Stimulated activated CD8-positive, alpha-beta memory T cell treated with anti-CD3 and anti-CD28 coated beads, Interleukin-15, amount 100 ng/mL, for 48 hours (primary cell): ENCODE data around the gene PTGIR.

Source experiments
- DNase-seq, 2 donors: peaks; one replicate each; pipeline ENCODE4 v3.0.0-alpha.2; 2020; ENCODE audit warnings: low read depth in 2 of 2

PTGIR gene

DNA sequence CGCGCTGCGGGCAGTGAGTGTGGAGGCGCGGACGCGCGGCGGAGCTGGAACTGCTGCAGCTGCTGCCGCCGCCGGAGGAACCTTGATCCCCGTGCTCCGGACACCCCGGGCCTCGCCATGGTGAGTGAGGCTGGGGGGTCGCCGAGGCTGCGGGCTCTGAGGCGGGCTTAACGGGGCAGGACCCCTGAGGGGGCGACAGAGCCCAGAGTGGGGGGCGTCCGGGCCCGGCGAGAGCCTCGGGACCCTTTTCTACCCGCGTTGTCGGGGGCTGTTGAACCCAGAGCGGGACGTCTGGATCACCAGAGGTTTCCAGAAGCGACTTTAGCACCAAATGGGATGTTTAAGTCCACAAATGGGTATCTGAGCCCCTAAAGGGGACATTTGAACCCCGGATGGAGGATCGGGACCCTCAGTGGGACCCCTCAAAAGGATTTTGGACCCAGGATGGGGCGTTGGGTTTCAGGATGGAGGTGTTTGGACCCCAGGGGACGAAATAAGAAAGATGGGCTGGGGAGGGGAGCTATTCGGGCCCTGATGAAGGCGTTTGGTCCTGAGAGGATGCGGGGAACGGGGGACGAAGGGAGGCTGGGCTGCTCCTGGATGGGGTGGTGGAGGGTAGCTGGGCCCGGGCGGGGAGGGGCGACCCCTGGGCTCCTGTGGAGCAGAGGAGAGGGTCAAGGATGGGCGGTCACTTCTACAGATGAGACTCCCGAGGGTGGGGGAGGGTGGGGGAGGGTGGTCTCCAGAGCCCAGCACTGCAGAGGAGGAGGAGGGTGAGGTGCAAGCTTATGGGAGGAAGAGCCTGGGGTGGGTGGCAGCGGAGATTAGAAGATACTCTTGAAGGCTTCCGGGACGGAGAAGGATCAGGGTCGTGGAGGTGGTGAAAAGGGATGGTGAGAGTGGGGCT lies 23.3 kb downstream of the PTGIR start, which contains the start of gene CALM3:
TSS of gene CALM3 (plus strand) at position 13 of the 907 bp plus-strand sequence. CDS start at position 118, 105 bp downstream.
- no peak for DNase-seq

DNA sequence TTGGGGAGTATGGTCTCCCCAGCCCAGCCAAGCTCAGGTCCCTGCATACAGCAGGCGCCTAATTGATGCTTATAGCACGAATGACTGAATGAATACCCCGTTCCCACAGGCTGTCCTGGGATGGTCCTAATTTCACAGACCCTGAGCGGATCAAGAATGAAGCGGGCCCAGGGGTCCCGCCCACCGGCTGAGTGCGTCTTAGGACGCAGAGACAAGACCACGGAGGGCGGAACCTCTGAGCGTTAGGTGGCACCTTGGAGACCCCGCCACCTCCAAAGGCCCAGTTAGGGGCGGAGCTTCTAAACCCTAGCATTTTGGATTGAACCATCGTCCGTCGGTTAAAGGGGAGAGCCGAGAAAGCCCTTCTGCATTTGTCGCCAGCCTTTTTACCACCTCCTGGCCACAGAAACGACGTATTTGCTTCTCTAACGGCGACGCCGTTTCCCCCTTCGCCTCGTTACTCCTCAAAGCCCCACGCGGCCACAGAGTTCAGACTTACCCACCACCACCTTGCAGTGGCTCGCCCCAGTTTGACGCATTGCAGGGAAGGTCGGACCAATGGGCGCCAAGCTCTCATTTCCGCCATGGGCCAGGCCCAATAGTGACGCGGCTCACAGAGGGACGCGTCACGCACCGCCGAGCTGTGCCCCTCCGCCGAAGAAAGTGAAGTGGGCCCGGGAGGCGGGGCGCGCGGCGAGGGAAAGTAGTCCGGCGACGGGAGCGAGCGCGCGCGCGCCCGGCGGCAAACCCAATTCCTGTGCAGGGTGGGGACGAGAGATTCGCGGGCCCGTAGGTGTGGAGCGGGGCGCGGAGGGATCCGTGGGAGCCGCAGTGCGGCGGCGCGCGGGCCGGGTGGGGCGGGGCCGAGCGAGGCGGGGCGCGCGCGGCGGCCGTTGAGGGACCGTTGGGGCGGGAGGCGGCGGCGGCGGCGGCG lies 24.2 kb downstream of the PTGIR start:
- peak; percentile 91 to 93 for DNase-seq

DNA sequence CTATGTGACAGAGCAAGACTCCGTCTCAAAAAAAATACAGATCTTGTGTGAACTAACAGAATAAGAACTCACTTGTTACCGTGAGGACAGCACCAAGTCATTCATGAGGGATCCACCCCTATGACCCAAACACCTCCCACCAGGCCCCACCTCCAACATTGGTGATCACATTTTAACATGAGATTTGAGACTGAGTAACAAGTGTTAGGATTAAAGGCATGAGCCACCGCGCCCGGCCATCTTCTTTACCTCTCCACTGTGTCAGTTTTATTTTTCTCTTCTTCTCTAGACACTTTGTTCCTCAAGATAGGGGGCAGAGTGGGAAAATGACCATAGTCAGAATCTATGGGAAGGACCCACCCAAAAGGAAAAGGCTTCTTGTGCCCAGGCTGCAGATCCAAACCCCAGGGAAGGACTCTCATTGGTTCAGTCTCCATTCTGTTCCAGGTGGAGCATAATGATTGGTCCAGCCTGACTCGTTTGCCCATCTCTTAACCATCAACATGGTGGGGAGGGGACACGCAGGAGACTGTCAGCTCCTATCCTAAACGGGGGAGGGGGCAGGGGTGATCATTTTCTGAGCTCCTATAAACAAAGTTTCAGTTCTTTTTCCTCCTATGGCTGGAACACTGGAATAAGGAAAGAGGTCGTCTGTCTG lies 25.0 kb downstream of the PTGIR start:
- DNase-seq: no peak

GRCh38 chr19:46598372-46598917 lies 26.4 kb downstream of the PTGIR start:
- DNase-seq: no peak

DNA sequence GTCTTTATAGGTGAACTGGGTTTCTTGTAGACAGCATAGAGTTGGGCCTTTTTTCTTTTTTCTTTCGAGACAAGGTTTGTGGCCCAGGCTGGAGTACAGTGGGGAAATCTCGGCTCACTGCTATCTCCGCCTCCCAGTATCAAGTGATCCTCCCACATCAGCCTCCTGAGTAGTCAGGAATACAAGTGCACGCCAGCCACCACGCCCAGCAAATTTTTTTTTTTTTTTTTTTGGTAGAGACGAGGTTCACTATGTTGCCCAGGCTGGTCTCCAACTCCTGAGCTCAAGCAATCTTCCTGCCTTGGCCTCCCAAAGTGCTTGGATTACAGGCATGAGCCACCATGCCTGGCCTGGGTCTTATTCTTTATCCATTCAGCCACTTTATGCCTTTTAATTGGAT lies 28.9 kb downstream of the PTGIR start:
- no peak for DNase-seq

DNA sequence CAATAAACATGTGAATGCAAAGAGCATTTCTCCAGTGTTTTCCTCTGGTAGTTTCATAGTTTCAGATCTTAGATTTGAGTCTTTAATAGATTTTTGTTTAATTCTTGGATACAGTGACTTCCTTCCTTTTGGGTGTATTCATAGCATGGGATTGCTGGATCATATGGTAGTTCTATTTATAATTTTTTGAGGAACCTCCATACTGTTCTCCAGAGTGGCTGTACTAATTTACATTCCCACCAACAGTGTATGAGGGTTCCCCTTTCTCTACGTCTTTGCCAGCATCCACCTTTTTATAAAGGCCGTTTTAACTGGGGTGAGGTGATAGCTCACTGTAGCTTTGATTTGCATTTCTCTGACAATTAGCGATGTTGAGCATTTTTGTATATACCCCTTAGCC lies 33.0 kb downstream of the PTGIR start:
- no peak for DNase-seq

DNA sequence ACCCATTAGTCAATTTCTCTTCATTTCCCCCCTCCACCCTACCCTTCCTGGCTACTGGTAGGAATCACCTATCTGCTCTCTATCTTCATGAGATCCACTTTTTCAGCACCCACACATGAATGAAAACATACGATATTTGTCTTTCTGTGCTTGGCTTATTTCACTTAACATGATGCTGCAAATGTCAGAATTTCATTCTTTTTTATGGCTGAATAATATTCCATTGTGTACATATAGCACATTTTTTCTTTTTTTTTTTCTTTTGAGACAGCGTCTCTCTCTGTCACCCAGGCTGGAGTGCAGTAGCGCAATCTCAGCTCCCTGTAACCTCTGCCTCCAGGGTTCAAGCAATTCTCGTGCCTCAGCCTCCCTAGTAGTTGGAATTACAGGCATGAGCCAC lies 33.6 kb downstream of the PTGIR start:
- no peak for DNase-seq

DNA sequence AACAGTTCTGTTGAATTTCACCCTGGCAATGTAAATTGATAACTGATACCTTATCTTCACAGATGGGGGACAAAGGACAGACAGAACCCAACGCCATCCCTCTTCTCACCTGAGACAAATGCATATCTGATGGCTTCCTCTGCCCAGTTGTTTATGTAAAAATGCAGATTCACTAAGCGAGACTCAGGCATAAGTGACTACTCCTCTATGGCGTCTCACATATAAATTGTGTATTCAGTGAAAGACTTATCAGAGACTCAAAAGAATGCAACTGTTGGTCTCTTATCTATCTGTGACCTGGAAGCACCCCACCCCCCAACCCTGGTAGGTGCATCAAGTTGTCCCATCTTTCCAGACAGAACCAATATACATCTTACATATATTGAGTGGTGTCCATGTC lies 37.0 kb downstream of the PTGIR start:
- DNase-seq: no peak

DNA sequence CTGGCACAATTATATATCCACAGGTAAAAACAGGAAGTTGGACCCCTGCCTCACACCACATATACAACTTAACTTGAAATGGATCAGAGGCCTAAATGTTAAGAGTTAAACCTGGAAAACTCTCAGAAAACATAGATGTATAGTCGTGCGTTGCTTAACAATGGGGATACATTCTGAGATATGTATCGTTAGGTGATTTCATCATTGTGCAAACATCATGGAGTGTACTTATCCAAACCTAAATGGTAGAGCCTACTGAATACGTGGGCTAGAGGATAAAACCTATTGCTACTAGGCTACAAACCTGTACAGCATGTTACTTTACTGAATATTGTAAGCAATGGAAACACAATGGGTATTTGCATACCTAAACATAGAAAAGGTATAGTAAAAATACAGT lies 38.6 kb downstream of the PTGIR start:
- DNase-seq: no peak

- DNase-seq: no peak
Observed at GRCh38 chr19:46585539-46585938, 39.4 kb downstream of the PTGIR start.

DNA sequence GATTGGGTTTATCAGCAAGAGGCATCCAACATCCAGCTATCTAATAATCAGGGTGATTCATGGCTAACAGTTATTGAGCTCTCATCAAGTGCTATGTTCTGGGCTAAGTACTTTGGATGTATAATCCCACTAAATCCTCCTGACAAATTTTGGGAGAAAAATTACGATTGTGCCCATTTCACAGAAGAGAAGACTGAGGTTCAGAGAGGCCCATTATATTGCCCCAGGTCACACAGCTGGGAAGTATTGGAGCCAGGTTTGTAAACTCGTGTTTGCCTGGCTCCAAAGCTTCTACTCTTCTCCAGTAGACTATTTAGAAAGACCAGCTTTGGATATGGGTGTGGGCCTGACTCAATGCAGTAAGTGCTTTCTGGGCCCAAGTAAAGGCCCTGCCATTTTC lies 44.6 kb downstream of the PTGIR start:
- no peak for DNase-seq

DNA sequence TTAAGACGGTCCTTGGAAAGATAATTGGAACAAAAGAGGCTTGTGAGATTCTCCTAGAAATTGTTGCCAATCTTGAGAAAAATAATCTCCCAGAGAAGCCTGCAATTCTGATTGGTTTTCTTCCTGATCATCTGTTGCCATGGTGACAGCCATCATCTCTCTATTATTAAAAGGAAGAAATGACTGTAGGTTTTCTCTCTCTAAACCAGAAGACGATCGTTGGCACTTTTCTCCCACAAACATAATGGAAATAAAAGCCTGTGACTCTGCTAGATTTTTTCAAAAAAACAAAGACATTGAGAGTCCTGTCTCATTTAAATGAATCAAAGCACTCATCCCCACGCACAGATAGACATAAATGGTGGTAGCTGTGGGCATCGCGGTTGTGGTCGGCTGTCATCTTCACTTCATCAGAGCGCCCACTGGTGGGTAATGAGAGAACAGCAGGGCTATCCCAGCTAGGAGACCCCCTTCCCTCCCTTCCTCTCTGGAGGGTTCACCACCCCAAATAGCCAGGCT lies 45.5 kb downstream of the PTGIR start:
- DNase-seq: peak in 1 of 2 donors; percentile 17

- no peak for DNase-seq
Observed at GRCh38 chr19:46578450-46578849, 46.4 kb downstream of the PTGIR start.

- DNase-seq: peak; percentile 14
Observed at GRCh38 chr19:46574533-46574932, 50.4 kb downstream of the PTGIR start.

- no peak for DNase-seq
Observed at GRCh38 chr19:46573679-46574498, 51.0 kb downstream of the PTGIR start.

DNA sequence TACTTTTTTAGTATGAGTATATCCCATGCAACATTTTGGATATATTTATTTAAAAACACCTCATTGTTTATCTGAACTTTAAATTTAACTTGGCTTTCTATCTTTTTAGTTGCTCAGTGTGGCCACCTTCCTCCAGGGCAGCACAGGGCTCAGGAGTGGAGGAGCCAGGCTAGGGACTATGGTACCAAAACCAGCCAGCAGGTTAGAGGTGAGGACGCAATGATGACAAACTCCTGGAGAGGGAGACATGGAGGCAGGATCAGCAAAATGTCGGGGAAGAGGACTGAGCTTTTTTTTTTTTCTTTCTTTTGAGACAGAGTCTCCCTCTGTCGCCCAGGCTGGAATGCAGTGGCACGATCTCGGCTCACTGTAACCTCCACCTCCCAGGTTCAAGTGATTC lies 53.4 kb downstream of the PTGIR start:
- DNase-seq: no peak
